ENCODE data around the gene ATOX1. TPM values are rescaled to one million over a fixed set of nuclear protein-coding genes. Genes with fewer than 3 reads are reported as not detected.

Gene ATOX1, protein sequence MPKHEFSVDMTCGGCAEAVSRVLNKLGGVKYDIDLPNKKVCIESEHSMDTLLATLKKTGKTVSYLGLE
- total RNA-seq (100 to 1,000 TPM; 135 to 145 TPM), polyA plus RNA-seq (ENCODE audit: insufficient read depth, low read depth, low replicate concordance) (115 TPM)
- long read RNA-seq, donor 1, transcript ATOX1-204 (2 exons, 423 nt): minor isoform, 6 of 398 reads
- long read RNA-seq, donor 1, transcript ATOX1-201 (4 exons, 488 nt): major isoform, 95 of 398 reads
- long read RNA-seq, donor 1, partial matches to known transcripts: 258 of 398 reads
- long read RNA-seq, donor 1, other reads (novel, unspliced or antisense): 35 of 398 reads
- long read RNA-seq, donor 2, transcript ATOX1-201 (4 exons, 488 nt): major isoform, 58 of 266 reads
- long read RNA-seq, donor 2, transcript ATOX1-205 (3 exons, 724 nt): minor isoform, 5 of 266 reads
- long read RNA-seq, donor 2, transcript ATOX1-204 (2 exons, 423 nt): minor isoform, 5 of 266 reads
- long read RNA-seq, donor 2, partial matches to known transcripts: 161 of 266 reads
- long read RNA-seq, donor 2, other reads (novel, unspliced or antisense): 37 of 266 reads

- TF ChIP-seq POLR2A (IDR thresholded peaks at IDR 0.05) (peak; percentile 75), CTCF (IDR thresholded peaks at IDR 0.05) (peak in 2 of 3 experiments; percentile 31 to 45)
- Histone ChIP-seq H3K27ac (peak within 1 kb of the TSS; percentile 66 to 90), H3K36me3 (ENCODE audit: low read depth, missing control alignments) (no peaks in the 10 kb centered on the region), H3K4me1 (peaks cover 7% of the 10 kb centered on the region), H3K4me3 (peak within 1 kb of the TSS; percentile 78 to 91), H3K9me3 (no peaks in the 10 kb centered on the region), H3K27me3 (no peaks in the 10 kb centered on the region)
- peak; percentile 95 for DNase-seq
- 2 to 5% methylated on average over 24 to 61 of the region's 61 CpGs for WGBS, 2 donors
- intact Hi-C loops (cut with DNase I; ENCODE audit: low total_unique reads): no loop called here
Measured at GRCh38 chr5:151758430-151759241, at the start of gene ATOX1. ATOX1 (minus strand) TSS chr5:151758631; CDS start chr5:151758551, 80 bp downstream.

DNA sequence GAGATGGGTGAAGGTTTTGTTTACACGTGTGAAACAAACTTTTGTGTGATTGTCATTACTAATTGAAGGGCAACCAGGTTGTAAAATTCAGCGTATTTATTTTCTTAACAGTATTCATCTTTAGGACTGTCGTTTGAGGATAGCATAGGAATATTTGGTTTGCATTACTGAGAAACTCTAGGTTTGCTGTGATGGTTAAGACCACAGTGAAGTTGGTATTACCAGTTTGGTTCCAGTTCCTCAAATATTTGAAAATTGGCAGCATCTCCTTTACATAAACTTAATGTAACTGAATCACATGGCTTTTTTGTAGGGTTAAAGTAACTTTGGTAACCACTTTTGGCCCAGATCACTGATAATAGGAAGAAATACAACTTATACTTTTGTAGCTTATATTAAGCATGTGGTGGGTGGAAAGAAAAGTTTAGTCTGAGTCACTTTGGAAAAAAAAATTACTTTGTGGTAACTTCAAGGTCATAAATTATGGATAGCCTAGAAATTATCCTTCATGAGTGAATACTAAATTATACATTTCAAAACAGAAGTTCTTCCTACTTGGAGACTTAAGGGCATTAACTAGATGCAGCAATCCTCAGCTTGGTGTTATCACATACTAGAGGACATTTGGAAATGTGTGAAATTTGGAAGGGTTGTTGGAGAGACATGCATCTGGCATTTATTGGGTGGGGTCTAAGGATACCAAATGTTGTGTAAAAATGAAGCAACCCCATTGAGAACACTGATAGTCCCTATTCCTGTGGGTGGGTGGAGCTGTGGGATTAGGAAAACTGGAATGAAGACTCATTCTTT, 47.2 kb upstream of the ATOX1 start:
- Histone ChIP-seq H3K36me3 (ENCODE audit: low read depth, missing control alignments) (no peaks in the 10 kb centered on the region), H3K4me3 (no peak overlapping the region), H3K9me3 (no peaks in the 10 kb centered on the region), H3K27ac (no peak overlapping the region), H3K27me3 (no peaks in the 10 kb centered on the region), H3K4me1 (no peaks in the 10 kb centered on the region)
- DNase-seq: no peak
- no peak for TF ChIP-seq POLR2A (IDR thresholded peaks at IDR 0.05)
- TF ChIP-seq CTCF (IDR thresholded peaks at IDR 0.05): no peak
- 86 to 95% methylated on average over 3 of the region's 3 CpGs for WGBS, 2 donors
- intact Hi-C loops (cut with DNase I; ENCODE audit: low total_unique reads): no loop called here

GRCh38 chr5:151800532-151800931, 42.1 kb upstream of the ATOX1 start:
- Histone ChIP-seq H3K27ac (no peak overlapping the region), H3K9me3 (no peaks in the 10 kb centered on the region), H3K4me3 (no peak overlapping the region), H3K4me1 (no peaks in the 10 kb centered on the region), H3K27me3 (no peaks in the 10 kb centered on the region), H3K36me3 (ENCODE audit: low read depth, missing control alignments) (no peaks in the 10 kb centered on the region)
- no peak for DNase-seq
- 80 to 86% methylated on average over 2 of the region's 2 CpGs for WGBS, 2 donors
- no peak for TF ChIP-seq POLR2A (IDR thresholded peaks at IDR 0.05)
- TF ChIP-seq CTCF (IDR thresholded peaks at IDR 0.05): no peak
- intact Hi-C loops (cut with DNase I; ENCODE audit: low total_unique reads): no loop called here

DNA sequence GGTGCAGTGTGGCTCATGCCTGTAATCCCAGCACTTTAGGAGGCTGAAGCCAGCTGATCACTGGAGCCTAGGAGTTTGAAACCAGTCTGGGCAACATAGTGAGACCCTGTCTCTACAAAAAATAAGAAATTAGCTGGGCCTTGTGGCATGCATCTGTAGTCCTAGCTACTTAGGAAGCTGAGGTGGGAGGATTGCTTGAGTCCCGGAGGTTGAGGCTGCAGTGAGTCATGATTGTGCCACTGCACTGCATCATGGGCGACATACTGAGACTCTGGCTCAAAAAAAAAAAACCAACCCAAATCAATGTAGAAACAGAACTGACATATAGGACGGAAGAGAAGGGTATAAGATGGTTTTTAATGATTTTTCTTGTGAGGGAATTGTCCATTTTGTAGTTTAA, 41.0 kb upstream of the ATOX1 start:
- no peak for DNase-seq
- no peaks in the 10 kb centered on the region for H3K4me1 ChIP-seq
- H3K27me3 ChIP-seq: no peaks in the 10 kb centered on the region
- no peak overlapping the region for H3K27ac ChIP-seq
- no peak overlapping the region for H3K4me3 ChIP-seq
- H3K9me3 ChIP-seq: no peaks in the 10 kb centered on the region
- H3K36me3 ChIP-seq (ENCODE audit: low read depth, missing control alignments): no peaks in the 10 kb centered on the region
- intact Hi-C loops (cut with DNase I; ENCODE audit: low total_unique reads): no loop called here
- TF ChIP-seq CTCF (IDR thresholded peaks at IDR 0.05) (no peak), POLR2A (IDR thresholded peaks at IDR 0.05) (no peak)
- WGBS, 2 donors: 82 to 85% methylated on average over 3 of the region's 3 CpGs
